ENCODE data around the gene PTPRT.

PTPRT gene

DNA sequence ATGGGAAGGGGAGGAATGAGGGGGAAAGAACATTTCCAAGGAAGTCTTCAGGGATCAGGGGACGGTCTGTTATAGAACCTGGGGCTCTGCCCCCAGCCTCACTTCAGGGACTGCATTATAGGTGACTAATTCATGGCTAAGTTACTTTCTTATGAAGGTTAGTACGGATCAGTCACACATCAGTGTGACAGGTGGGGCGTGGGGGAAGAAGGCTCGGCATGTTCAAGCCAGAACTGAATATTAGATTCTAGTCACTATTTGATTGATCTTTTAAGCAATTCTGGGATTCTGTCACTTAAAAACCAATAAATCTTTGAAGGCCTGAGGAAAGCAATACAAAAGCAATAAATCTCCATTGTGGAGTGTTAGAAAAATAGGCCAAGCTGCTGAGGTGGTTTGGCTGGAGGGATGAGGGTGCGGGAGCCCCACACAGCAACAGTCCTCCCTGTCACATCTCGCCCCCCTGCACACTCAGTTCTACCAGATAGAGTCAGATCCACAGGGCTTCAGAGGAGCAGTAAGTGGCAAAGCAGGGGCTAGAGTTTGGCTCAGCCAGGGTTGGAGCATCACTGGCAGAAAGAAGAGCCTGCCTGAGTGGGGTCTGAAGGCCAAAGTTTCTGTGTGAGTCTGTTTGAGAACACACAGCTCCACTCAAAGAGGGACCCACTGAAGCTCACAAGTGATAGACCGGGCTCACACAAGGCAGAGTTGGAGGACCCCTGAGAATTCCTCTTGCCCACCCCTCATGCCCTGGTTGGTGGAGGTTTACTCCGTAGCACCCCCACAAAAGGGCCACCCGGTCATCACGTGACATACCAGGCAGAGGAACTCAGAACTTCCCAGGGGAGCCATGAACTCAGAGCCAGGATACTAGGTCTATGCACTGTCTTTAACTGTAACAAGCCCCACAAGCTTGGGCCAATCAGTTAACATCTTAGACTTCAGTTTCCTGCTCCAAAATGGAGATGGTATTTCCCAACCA is 843.2 kb downstream of the PTPRT start:
- Histone ChIP-seq H3K36me3 (ENCODE audit: control insufficient read depth in 2 of 2, insufficient read depth in 1 of 2, low read length in 2 of 2) (no peaks in the 10 kb centered on the region), H3K9me3 (ENCODE audit: control insufficient read depth, insufficient read depth, low read depth, low read length) (no peaks in the 10 kb centered on the region), H3K4me1 (ENCODE audit: control insufficient read depth, insufficient read depth, low read length) (no peaks in the 10 kb centered on the region), H3K27ac (ENCODE audit: extremely low read depth, low read depth, low read length) (no peak overlapping the region), H3K4me3 (ENCODE audit: low read depth, low read length) (no peak overlapping the region)
- TF ChIP-seq, protein P1, sequence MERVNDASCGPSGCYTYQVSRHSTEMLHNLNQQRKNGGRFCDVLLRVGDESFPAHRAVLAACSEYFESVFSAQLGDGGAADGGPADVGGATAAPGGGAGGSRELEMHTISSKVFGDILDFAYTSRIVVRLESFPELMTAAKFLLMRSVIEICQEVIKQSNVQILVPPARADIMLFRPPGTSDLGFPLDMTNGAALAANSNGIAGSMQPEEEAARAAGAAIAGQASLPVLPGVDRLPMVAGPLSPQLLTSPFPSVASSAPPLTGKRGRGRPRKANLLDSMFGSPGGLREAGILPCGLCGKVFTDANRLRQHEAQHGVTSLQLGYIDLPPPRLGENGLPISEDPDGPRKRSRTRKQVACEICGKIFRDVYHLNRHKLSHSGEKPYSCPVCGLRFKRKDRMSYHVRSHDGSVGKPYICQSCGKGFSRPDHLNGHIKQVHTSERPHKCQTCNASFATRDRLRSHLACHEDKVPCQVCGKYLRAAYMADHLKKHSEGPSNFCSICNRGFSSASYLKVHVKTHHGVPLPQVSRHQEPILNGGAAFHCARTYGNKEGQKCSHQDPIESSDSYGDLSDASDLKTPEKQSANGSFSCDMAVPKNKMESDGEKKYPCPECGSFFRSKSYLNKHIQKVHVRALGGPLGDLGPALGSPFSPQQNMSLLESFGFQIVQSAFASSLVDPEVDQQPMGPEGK (tag by site-specific recombination; IDR thresholded peaks at IDR 0.05) = no peak
- no peak for TF ChIP-seq ZNF560 (tag by site-specific recombination; IDR thresholded peaks at IDR 0.05; ENCODE audit: borderline replicate concordance)
- no peak for TF ChIP-seq ZNF248 (tag by site-specific recombination; IDR thresholded peaks at IDR 0.05)
- TF ChIP-seq, protein P2, sequence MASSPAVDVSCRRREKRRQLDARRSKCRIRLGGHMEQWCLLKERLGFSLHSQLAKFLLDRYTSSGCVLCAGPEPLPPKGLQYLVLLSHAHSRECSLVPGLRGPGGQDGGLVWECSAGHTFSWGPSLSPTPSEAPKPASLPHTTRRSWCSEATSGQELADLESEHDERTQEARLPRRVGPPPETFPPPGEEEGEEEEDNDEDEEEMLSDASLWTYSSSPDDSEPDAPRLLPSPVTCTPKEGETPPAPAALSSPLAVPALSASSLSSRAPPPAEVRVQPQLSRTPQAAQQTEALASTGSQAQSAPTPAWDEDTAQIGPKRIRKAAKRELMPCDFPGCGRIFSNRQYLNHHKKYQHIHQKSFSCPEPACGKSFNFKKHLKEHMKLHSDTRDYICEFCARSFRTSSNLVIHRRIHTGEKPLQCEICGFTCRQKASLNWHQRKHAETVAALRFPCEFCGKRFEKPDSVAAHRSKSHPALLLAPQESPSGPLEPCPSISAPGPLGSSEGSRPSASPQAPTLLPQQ (tag by site-specific recombination; IDR thresholded peaks at IDR 0.05) = no peak
- POLR2A ChIA-PET = no interaction called here
- CTCF ChIA-PET = no interaction called here

DNA sequence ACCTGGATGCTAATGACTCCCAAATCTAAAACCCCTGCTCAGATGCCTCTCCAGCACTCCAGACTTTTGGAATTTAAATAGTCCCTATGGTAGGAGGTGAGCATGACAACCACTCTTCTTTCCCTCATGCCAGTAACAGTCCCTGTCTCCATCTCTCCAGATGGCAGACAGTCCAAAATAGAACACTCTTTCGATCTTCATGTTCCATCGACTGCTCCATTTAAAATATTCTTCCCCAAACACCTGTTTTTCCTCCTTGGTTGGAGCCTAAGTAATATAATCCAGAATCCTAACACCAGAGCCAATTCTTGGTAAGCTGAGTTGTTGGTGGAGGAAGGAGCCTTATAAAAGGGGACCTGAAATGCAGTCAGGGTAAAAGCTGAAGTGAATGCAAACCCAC is 848.1 kb downstream of the PTPRT start:
- no peak overlapping the region for H3K27ac ChIP-seq (ENCODE audit: extremely low read depth, low read depth, low read length)
- H3K4me1 ChIP-seq (ENCODE audit: control insufficient read depth, insufficient read depth, low read length) = no peaks in the 10 kb centered on the region
- H3K36me3 ChIP-seq (ENCODE audit: control insufficient read depth in 2 of 2, insufficient read depth in 1 of 2, low read length in 2 of 2) = no peaks in the 10 kb centered on the region
- CTCF ChIA-PET = no interaction called here
- no peaks in the 10 kb centered on the region for H3K9me3 ChIP-seq (ENCODE audit: control insufficient read depth, insufficient read depth, low read depth, low read length)
- POLR2A ChIA-PET = no interaction called here
- TF ChIP-seq, protein P3, sequence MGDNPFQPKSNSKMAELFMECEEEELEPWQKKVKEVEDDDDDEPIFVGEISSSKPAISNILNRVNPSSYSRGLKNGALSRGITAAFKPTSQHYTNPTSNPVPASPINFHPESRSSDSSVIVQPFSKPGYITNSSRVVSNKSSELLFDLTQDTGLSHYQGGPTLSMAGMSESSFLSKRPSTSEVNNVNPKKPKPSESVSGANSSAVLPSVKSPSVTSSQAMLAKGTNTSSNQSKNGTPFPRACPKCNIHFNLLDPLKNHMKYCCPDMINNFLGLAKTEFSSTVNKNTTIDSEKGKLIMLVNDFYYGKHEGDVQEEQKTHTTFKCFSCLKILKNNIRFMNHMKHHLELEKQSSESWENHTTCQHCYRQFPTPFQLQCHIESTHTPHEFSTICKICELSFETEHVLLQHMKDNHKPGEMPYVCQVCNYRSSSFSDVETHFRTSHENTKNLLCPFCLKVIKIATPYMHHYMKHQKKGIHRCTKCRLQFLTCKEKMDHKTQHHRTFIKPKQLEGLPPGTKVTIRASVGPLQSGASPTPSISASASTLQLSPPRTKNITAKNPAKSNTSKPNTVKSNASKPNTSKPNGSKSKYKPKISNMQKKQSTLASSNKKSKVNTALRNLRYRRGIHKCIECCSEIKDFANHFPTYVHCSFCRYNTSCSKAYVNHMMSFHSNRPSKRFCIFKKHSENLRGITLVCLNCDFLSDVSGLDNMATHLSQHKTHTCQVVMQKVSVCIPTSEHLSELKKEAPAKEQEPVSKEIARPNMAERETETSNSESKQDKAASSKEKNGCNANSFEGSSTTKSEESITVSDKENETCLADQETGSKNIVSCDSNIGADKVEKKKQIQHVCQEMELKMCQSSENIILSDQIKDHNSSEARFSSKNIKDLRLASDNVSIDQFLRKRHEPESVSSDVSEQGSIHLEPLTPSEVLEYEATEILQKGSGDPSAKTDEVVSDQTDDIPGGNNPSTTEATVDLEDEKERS (tag by site-specific recombination; IDR thresholded peaks at IDR 0.05) = no peak
- no peak for TF ChIP-seq MEIS1 (CRISPR knock-in tag; IDR thresholded peaks at IDR 0.05; ENCODE audit: borderline replicate concordance)
- TF ChIP-seq SP2 (tag by site-specific recombination; IDR thresholded peaks at IDR 0.05) = no peak
- TF ChIP-seq ZNF23 (tag by site-specific recombination; IDR thresholded peaks at IDR 0.05; ENCODE audit: borderline replicate concordance) = no peak
- TF ChIP-seq KLF8 (tag by site-specific recombination; IDR thresholded peaks at IDR 0.05) = no peak
- TF ChIP-seq ZNF623 (tag by site-specific recombination; IDR thresholded peaks at IDR 0.05) = no peak
- TF ChIP-seq ZNF211 (tag by site-specific recombination; IDR thresholded peaks at IDR 0.05; ENCODE audit: low read depth) = no peak
- TF ChIP-seq, protein P4, sequence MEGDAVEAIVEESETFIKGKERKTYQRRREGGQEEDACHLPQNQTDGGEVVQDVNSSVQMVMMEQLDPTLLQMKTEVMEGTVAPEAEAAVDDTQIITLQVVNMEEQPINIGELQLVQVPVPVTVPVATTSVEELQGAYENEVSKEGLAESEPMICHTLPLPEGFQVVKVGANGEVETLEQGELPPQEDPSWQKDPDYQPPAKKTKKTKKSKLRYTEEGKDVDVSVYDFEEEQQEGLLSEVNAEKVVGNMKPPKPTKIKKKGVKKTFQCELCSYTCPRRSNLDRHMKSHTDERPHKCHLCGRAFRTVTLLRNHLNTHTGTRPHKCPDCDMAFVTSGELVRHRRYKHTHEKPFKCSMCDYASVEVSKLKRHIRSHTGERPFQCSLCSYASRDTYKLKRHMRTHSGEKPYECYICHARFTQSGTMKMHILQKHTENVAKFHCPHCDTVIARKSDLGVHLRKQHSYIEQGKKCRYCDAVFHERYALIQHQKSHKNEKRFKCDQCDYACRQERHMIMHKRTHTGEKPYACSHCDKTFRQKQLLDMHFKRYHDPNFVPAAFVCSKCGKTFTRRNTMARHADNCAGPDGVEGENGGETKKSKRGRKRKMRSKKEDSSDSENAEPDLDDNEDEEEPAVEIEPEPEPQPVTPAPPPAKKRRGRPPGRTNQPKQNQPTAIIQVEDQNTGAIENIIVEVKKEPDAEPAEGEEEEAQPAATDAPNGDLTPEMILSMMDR (tag by site-specific recombination; IDR thresholded peaks at IDR 0.05) = no peak
- no peak for TF ChIP-seq KLF1 (tag by site-specific recombination; IDR thresholded peaks at IDR 0.05)
- no peak for TF ChIP-seq ZNF354C (tag by site-specific recombination; IDR thresholded peaks at IDR 0.05; ENCODE audit: borderline replicate concordance, low read depth)
- TF ChIP-seq ZNF248 (tag by site-specific recombination; IDR thresholded peaks at IDR 0.05) = no peak
- TF ChIP-seq ZNF37A (tag by site-specific recombination; IDR thresholded peaks at IDR 0.05) = no peak
- TF ChIP-seq REPIN1 (tag by site-specific recombination; IDR thresholded peaks at IDR 0.05; ENCODE audit: low read depth) = no peak
- TF ChIP-seq, protein P5, sequence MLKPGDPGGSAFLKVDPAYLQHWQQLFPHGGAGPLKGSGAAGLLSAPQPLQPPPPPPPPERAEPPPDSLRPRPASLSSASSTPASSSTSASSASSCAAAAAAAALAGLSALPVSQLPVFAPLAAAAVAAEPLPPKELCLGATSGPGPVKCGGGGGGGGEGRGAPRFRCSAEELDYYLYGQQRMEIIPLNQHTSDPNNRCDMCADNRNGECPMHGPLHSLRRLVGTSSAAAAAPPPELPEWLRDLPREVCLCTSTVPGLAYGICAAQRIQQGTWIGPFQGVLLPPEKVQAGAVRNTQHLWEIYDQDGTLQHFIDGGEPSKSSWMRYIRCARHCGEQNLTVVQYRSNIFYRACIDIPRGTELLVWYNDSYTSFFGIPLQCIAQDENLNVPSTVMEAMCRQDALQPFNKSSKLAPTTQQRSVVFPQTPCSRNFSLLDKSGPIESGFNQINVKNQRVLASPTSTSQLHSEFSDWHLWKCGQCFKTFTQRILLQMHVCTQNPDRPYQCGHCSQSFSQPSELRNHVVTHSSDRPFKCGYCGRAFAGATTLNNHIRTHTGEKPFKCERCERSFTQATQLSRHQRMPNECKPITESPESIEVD (tag by site-specific recombination; IDR thresholded peaks at IDR 0.05) = no peak
- H3K4me3 ChIP-seq (ENCODE audit: low read depth, low read length) = no peak overlapping the region
